Skin of body (tissue), 2 donors: ENCODE measurements around the gene TRH. TPM values are rescaled to one million over a fixed set of nuclear protein-coding genes. Genes with fewer than 3 reads are reported as not detected.
"Not testable (repeated sequence)": the region's sequence is repeated elsewhere in the genome, so short reads cannot be mapped to it uniquely, and the experiment has no call there.

Experiments used
- DNase-seq: peaks from one replicate; lab custom pipeline; 2025; lab: John Stamatoyannopoulos, UW
- total RNA-seq: library from RNA; depleted of rRNA; stranded (reverse); fragments of >200 nt; gene quantifications from one replicate; pipeline ENCODE4 v1.2.3, GENCODE V29; 2014

TRH gene
- total RNA-seq, 1 donor from 2014 or later: not detected

GRCh38 chr3:130002666-130003598 lies 28.4 kb downstream of the TRH start:
- DNase-seq: not testable (repeated sequence)

- no peak for DNase-seq
Observed at GRCh38 chr3:130010556-130010955, 36.0 kb downstream of the TRH start.

GRCh38 chr3:130012108-130012507 lies 37.6 kb downstream of the TRH start:
- not testable (repeated sequence) for DNase-seq

GRCh38 chr3:130013246-130013645 lies 38.7 kb downstream of the TRH start:
- not testable (repeated sequence) for DNase-seq

- DNase-seq: no peak
Observed at GRCh38 chr3:130014526-130014925, 40.0 kb downstream of the TRH start.

DNA sequence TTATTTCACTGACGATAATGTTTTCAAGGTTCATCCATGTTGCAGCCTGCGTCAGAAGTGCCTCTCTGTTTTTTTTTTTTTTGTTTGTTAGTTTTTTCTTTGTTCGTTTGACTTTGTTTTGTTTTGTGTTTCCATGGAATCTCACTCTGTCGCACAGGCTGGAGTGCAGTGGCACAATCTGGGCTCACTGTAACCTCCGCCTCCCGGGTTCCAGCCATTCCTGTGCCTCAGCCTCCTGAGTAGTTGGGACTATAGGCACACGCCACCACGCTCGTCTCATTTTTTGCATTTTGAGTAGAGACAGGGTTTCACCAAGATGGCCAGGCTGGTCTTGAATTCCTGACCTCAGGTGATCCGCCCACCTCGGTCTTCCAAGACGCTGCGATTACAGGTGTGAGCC lies 43.1 kb downstream of the TRH start:
- DNase-seq: not testable (repeated sequence)

GRCh38 chr3:130026146-130026829 lies 51.8 kb downstream of the TRH start:
- not testable (repeated sequence) for DNase-seq

DNA sequence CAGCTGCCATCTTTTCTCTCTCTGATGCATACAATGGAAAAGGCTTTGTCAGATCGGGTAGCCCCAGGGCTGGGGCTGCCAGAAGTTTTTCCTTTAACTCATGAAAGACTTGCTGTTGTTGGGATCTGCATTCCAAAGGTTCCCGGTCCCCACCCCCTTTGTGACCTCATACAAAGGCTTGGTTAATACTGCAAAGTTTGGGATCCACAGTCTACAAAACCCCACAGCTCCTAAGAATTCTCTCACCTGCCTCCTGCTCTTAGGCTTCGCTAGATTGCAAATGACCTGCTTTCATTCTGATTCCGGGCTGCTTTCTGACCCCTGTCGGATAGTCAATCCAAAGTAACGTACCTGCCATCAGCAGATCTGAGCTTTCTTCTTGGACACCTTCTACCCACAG lies 52.9 kb downstream of the TRH start:
- not testable (repeated sequence) for DNase-seq

Other genes starting within 250 kb of the TRH start
- 21.5 TPM for gene TMCC1, start 81.0 kb upstream of the TRH start, total RNA-seq
- not detected for gene ALG1L2, start 107.1 kb downstream of the TRH start, total RNA-seq